Epithelial cell of esophagus (primary cell): ENCODE measurements around the gene FAAP20.

Experiments used
- DNase-seq: peaks from one replicate; pipeline ENCODE4 v3.0.0; 2010; ENCODE audit warnings: low read depth
- H3K4me3 ChIP-seq: 2 replicates; pipeline ENCODE4 v1.5.1; 2011; ENCODE audit warnings: mild to moderate bottlenecking, low read length, control low read depth
- CTCF ChIP-seq: IDR thresholded peaks from 2 replicates; pipeline ENCODE4 v1.5.1; 2011; ENCODE audit warnings: low read depth, mild to moderate bottlenecking, low read length, control low read depth, inconsistent platforms; ENCODE audit not compliant: insufficient read depth; ENCODE audit errors: missing control alignments

FAAP20 gene, protein sequence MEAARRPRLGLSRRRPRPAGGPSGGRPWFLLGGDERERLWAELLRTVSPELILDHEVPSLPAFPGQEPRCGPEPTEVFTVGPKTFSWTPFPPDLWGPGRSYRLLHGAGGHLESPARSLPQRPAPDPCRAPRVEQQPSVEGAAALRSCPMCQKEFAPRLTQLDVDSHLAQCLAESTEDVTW

DNA sequence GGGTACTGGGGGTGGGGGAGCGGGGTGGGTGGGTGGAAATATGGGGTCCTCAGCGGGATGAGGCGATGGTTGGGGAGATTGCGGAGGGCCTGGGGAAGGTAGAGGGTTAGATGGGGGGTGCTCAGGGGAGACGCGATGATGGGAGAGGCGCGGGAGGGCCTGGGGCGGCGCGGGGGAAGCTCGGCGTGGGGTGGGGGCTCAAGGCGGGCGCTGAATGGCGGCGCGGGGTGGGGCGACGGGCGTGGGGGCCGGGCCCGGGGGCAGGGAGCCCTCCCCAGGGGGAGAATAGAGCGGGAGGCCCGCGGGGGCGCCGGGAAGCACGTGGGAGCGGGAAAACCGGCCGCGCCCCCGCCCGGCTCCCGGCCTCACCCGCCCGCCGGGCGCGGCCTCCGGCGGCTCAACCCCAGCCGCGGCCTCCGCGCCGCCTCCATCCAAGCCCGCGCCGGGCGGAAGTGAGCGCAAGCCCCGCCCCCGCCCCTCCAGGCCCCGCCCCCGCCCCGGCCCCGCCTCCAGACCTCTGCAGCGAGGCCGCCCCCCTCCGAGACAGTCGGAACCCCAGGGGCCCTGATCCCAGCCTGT, at the start of gene FAAP20:
FAAP20 (minus strand) TSS at position 454 of the 579 bp plus-strand sequence; CDS start at position 431, 23 bp downstream.
- peak; percentile 71 for DNase-seq
- TF ChIP-seq CTCF = no peak
- peak within 1 kb of the TSS; percentile 58 for H3K4me3 ChIP-seq

GRCh38 chr1:2242814-2243725, 48.5 kb upstream of the FAAP20 start:
- H3K4me3 ChIP-seq = no peak overlapping the region
- no peak for DNase-seq
- TF ChIP-seq CTCF = no peak

- no peak for TF ChIP-seq CTCF
Measured at GRCh38 chr1:2241820-2242219, 47.2 kb upstream of the FAAP20 start.

DNA sequence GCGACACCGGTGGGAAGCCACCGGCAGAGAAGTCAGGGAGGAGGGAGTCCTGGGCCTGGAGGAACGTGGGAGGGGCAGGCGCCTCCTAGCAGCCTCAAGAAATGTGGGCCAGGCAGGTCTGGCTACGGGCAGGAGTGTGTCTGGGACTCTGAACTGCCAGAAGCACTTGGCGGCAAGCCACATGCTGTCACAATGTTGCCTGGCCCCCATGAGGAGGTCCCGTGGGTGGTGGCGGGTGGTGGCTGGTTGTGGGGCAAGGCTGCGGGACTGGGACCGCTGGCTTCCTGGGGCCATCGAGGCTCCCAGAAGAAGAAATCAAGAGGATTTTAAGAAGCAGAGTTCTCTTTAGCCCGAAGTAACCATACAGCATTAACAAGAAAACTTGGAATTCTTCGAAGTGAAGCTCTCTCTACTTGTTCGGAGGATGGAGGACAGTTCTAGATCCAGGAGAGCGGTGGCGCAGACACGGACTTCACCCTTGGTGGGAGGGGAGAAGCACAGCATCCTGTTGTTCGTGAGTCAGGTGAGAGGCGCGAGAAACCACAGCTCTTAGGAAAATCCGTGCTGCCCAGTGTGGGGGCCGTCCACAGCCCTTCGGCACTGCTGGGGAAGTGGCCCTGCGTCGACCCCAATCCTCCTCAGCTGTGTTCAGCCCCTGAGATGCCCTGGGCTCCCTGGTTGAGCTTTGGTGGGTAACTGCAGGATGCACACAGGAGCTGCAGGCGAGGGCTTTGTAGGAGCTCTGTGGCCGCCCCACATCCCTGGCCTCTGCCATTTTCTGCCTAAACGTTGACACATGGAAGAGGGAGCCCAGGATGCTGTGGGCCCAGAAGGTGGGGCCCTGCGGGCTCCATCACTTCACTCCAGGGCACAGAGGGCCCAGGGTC, 45.9 kb upstream of the FAAP20 start:
- no peak overlapping the region for H3K4me3 ChIP-seq
- no peak for TF ChIP-seq CTCF
- DNase-seq = peak; percentile 52

More at GRCh38 chr1:2241820-2242219, 47.2 kb upstream of the FAAP20 start:
- no peak for DNase-seq
- no peak overlapping the region for H3K4me3 ChIP-seq

- no peak for DNase-seq
- H3K4me3 ChIP-seq = no peak overlapping the region
- no peak for TF ChIP-seq CTCF
Measured at GRCh38 chr1:2239384-2239985, 44.9 kb upstream of the FAAP20 start.

GRCh38 chr1:2239013-2239370, 44.4 kb upstream of the FAAP20 start:
- no peak overlapping the region for H3K4me3 ChIP-seq
- DNase-seq = no peak
- TF ChIP-seq CTCF = no peak
